ENCODE results near the gene SEC22B.
"Not testable (repeated sequence)": the region's sequence is repeated elsewhere in the genome, so short reads cannot be mapped to it uniquely, and the experiment has no call there.

Gene SEC22B

GRCh38 chr1:120176092-120176855, at the start of gene SEC22B:
Gene SEC22B, minus strand, starts transcription at chr1:120176520. Its CDS starts 139 bp downstream, at chr1:120176381.
- DNase-seq, result peak; percentile 47 to 95 (median 81)

GRCh38 chr1:120217933-120218332, 41.6 kb upstream of the SEC22B start:
- not testable (repeated sequence) for DNase-seq

GRCh38 chr1:120217175-120217929, 41.0 kb upstream of the SEC22B start:
- DNase-seq, result not testable (repeated sequence)

- DNase-seq, result not testable (repeated sequence)
Measured at GRCh38 chr1:120213606-120214005, 37.3 kb upstream of the SEC22B start.

- DNase-seq, result not testable (repeated sequence)
Measured at GRCh38 chr1:120210754-120211153, 34.4 kb upstream of the SEC22B start.

- DNase-seq, result peak in 5 of 58 donors; percentile 9 to 26 (median 16)
Measured at GRCh38 chr1:120196863-120197775, 20.8 kb upstream of the SEC22B start.

GRCh38 chr1:120188626-120189025, 12.3 kb upstream of the SEC22B start:
- DNase-seq, result not testable (repeated sequence)

GRCh38 chr1:120182176-120182707, 5.9 kb upstream of the SEC22B start:
- DNase-seq, result not testable (repeated sequence)

- peak in 4 of 58 donors; percentile 2 to 10 (median 5) for DNase-seq
Measured at GRCh38 chr1:120179811-120180690, 3.7 kb upstream of the SEC22B start.

- DNase-seq, result no peak
Measured at GRCh38 chr1:120178799-120179756, 2.8 kb upstream of the SEC22B start.

GRCh38 chr1:120178058-120178457, 1.7 kb upstream of the SEC22B start:
- not testable (repeated sequence) for DNase-seq

- DNase-seq, result not testable (repeated sequence)
Measured at GRCh38 chr1:120175688-120176087, 632 bp downstream of the SEC22B start.

GRCh38 chr1:120164761-120165160, 11.6 kb downstream of the SEC22B start:
- not testable (repeated sequence) for DNase-seq

- not testable (repeated sequence) for DNase-seq
Measured at GRCh38 chr1:120162015-120162414, 14.3 kb downstream of the SEC22B start.

GRCh38 chr1:120158495-120158894, 17.8 kb downstream of the SEC22B start:
- not testable (repeated sequence) for DNase-seq

- DNase-seq, result not testable (repeated sequence)
Measured at GRCh38 chr1:120158086-120158485, 18.2 kb downstream of the SEC22B start.

GRCh38 chr1:120150138-120150822, 26.0 kb downstream of the SEC22B start:
- not testable (repeated sequence) for DNase-seq

Measured in anterior cingulate cortex (tissue), 58 donors.